Measurements from ENCODE around the gene ATG13. TPM values are rescaled to one million over a fixed set of nuclear protein-coding genes. Genes with fewer than 3 reads are reported as not detected.

Gene ATG13
- total and polyA plus RNA-seq, 3 donors from 2014 or later: 176 to 224 (median 203) TPM

- Histone ChIP-seq H3K27me3 (no peaks in the 10 kb centered on the region), H3K36me3 (ENCODE audit: low read depth, missing control alignments) (no peaks in the 10 kb centered on the region), H3K4me1 (no peaks in the 10 kb centered on the region), H3K27ac (no peak overlapping the region), H3K9me3 (no peaks in the 10 kb centered on the region), H3K4me3 (no peak overlapping the region)
- intact Hi-C loops (cut with DNase I; ENCODE audit: low total_unique reads): no loop called here
- 72 to 83% methylated on average over 4 of the region's 4 CpGs for WGBS, 2 donors
- no peak for TF ChIP-seq POLR2A (IDR thresholded peaks at IDR 0.05)
- TF ChIP-seq, protein P1, sequence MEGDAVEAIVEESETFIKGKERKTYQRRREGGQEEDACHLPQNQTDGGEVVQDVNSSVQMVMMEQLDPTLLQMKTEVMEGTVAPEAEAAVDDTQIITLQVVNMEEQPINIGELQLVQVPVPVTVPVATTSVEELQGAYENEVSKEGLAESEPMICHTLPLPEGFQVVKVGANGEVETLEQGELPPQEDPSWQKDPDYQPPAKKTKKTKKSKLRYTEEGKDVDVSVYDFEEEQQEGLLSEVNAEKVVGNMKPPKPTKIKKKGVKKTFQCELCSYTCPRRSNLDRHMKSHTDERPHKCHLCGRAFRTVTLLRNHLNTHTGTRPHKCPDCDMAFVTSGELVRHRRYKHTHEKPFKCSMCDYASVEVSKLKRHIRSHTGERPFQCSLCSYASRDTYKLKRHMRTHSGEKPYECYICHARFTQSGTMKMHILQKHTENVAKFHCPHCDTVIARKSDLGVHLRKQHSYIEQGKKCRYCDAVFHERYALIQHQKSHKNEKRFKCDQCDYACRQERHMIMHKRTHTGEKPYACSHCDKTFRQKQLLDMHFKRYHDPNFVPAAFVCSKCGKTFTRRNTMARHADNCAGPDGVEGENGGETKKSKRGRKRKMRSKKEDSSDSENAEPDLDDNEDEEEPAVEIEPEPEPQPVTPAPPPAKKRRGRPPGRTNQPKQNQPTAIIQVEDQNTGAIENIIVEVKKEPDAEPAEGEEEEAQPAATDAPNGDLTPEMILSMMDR (IDR thresholded peaks at IDR 0.05): no peak
- peak; percentile 59 for DNase-seq
Observed at GRCh38 chr11:46658259-46658658, 40.9 kb downstream of the ATG13 start.

DNA sequence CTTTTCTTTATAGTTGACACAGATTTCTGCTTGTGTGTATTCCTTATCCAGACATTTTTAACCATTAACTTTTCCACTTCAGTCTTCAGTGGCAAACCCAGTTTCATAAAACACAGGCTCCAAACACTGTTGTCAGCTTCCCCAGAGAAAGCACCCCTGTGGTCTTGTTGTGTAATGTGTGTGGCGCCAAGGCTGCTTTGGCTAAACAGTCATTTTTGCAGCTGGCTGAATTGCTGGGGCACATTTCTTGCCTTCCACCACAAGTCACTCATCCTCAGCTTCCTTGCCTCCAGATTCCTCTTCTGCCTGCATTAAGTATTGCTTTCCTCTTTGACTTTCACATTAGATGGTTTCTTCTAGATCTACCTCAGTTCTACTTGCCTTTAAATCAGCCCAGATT lies 42.6 kb downstream of the ATG13 start:
- H3K9me3 ChIP-seq: no peaks in the 10 kb centered on the region
- TF ChIP-seq, protein P1 (IDR thresholded peaks at IDR 0.05): no peak
- TF ChIP-seq POLR2A (IDR thresholded peaks at IDR 0.05): no peak
- 88 to 96% methylated on average over 1 of the region's 1 CpG for WGBS, 2 donors
- intact Hi-C loops (cut with DNase I; ENCODE audit: low total_unique reads): no loop called here
- no peaks in the 10 kb centered on the region for H3K27me3 ChIP-seq
- no peak for DNase-seq
- no peaks in the 10 kb centered on the region for H3K36me3 ChIP-seq (ENCODE audit: low read depth, missing control alignments)
- H3K4me3 ChIP-seq: no peak overlapping the region
- H3K4me1 ChIP-seq: peaks cover 3% of the 10 kb centered on the region
- no peak overlapping the region for H3K27ac ChIP-seq

GRCh38 chr11:46661836-46662235 lies 44.5 kb downstream of the ATG13 start:
- DNase-seq: no peak
- intact Hi-C loops (cut with DNase I; ENCODE audit: low total_unique reads): no loop called here
- no peak overlapping the region for H3K4me3 ChIP-seq
- no peaks in the 10 kb centered on the region for H3K27me3 ChIP-seq
- no peaks in the 10 kb centered on the region for H3K9me3 ChIP-seq
- peaks cover 20% of the 10 kb centered on the region for H3K4me1 ChIP-seq
- H3K27ac ChIP-seq: no peak overlapping the region
- no peaks in the 10 kb centered on the region for H3K36me3 ChIP-seq (ENCODE audit: low read depth, missing control alignments)
- no peak for TF ChIP-seq POLR2A (IDR thresholded peaks at IDR 0.05)
- TF ChIP-seq, protein P1 (IDR thresholded peaks at IDR 0.05): no peak

DNA sequence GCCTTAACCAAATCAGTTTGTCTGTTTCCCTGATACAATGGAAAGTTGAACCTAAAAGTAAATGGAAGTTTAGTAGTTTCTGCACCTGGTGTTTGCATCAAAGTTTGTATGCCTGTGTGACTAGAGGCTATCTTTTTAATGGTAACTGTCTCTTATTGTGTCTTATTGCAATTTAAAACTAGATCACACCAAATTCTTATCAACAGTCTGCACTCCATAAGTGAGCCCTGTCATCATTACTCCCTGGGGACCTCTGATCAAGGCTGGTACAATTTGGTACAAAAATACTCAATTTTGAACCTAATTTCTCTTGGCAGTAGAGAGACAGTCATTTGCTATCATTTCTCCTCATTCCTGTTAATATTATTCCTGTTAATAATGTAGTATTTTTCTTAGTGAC lies 45.0 kb downstream of the ATG13 start:
- intact Hi-C loops (cut with DNase I; ENCODE audit: low total_unique reads): no loop called here
- Histone ChIP-seq H3K27ac (no peak overlapping the region), H3K9me3 (no peaks in the 10 kb centered on the region), H3K36me3 (ENCODE audit: low read depth, missing control alignments) (no peaks in the 10 kb centered on the region), H3K4me1 (peaks cover 25% of the 10 kb centered on the region), H3K27me3 (no peaks in the 10 kb centered on the region), H3K4me3 (no peak overlapping the region)
- no peak for DNase-seq
- TF ChIP-seq POLR2A (IDR thresholded peaks at IDR 0.05): no peak
- TF ChIP-seq, protein P1 (IDR thresholded peaks at IDR 0.05): no peak

GRCh38 chr11:46663277-46663940 lies 46.1 kb downstream of the ATG13 start:
- no peak for DNase-seq
- Histone ChIP-seq H3K27ac (no peak overlapping the region), H3K9me3 (no peaks in the 10 kb centered on the region), H3K4me1 (peaks cover 27% of the 10 kb centered on the region), H3K36me3 (ENCODE audit: low read depth, missing control alignments) (no peaks in the 10 kb centered on the region), H3K27me3 (no peaks in the 10 kb centered on the region), H3K4me3 (no peak overlapping the region)
- TF ChIP-seq, protein P1 (IDR thresholded peaks at IDR 0.05): no peak
- TF ChIP-seq POLR2A (IDR thresholded peaks at IDR 0.05): no peak
- intact Hi-C loops (cut with DNase I; ENCODE audit: low total_unique reads): no loop called here
- 86 to 88% methylated on average over 4 of the region's 4 CpGs for WGBS, 2 donors
